ENCODE data around the gene PIGH.
"Not testable (repeated sequence)": the region's sequence is repeated elsewhere in the genome, so short reads cannot be mapped to it uniquely, and the experiment has no call there.

The PIGH gene

DNA sequence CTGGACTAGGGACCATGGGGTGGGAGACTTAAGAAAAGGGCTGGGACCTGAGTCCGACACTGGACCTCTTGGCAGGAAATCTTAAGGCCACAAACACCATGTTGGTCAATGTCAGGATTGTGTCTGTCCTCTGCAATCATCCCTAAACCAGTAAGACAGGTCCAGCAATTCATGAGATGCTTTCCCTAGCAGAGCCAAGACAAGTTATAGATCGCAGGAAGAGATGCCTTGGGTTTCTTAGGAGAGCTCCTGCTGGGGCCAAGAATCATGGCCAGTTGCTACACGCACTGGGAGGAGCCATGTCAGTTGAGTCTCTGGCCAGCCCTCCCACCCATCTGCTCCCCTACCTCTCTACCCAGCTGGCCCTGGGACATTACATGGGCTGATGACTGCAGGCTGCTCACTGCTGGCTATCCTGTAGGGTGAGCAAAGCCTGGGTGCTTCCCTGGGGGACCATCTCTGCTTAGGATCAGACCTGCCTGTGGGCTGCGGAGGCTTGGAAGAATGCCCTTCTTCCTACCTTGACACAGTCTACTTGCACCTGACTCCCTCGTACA, 52.8 kb downstream of the PIGH start:
- DNase-seq: no peak

DNA sequence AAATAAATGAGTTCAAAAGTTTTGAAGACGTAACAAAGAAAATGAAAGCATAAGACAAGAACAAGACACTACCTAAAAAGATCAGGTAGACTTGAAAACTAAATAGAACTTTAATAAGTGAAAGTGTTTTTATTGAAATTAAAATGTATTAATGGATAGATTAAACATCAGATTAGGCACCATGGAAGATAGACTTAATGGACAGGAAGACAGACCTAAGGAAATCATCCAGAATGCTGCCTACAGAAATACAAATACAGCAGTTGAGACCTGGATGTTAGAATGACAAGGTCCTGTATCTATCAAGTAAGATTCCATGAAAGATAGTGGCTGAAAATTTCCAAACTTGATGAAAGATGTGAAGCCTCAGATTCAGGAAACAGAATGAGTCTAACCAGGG, 55.5 kb downstream of the PIGH start:
- DNase-seq: no peak

DNA sequence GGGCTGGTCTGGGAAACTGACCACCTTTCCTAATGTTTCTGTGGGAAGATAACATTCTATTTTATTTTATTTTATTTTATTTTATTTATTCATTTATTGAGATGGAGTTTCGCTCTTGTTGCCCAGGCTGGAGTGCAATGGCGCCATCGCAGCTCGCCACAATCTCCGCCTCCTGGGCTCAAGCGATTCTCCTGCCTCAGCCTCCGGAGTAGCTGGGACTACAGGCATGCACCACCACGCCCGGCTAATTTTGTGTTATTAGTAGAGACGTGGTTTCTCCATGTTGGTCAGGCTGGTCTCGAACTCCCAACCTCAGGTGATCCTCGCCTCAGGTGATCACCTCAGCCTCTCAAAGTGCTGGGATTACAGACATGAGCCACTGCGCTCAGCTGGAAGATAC, 57.4 kb downstream of the PIGH start:
- not testable (repeated sequence) for DNase-seq

DNA sequence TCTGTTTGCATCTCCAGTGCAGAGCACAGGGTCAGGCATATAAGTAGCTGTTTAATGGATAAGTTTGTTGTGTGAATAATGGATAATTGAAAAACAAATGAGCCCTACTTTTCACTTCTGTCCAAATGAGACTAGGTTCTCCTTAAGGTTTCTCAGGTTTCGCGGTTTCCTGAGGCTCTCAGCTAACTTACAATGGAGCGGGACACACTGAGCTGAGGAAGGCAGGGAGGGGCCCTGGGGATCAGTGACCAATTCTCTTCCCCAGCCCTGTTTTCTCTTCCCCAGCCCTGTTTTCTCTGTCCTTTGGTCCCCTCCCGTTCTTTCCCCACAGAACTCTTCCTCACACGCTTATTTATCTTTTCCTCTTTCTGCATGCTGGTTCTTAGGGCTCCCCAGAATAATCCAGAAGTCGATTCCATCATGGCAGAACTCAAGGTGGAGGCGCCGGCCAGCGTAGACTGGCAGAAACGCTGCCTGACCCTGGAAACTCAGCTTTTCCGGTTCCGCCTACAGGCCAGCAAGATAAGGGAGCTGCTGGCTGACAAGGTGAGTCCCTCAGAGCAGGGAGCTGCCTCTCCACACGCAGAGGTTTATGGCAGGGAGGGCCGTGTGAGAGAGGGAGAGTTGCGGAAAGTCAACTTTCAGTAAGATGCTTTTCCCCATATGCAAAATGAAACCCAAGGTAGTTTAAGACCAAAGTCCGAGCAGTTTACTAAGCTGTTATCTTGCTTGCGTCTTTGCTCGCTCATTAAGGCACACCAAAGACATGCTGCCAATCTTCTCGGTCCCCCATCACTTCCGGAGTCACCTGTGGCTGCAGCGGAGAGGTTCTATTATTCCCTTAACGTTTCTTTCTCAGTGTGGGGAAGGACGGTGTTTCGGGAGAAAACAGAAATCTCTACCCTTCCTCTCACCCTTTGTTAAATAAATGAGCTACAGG, 58.4 kb downstream of the PIGH start:
- DNase-seq: no peak

Data from NCI-H526 treated with DMSO at 0.1 percent for 48 hours (cell line).